A549 (cell line): ENCODE measurements around the gene SLCO1B1. TPM values are rescaled to one million over a fixed set of nuclear protein-coding genes. Genes with fewer than 3 reads are reported as not detected.
"Not testable (repeated sequence)": the region's sequence is repeated elsewhere in the genome, so short reads cannot be mapped to it uniquely, and the experiment has no call there.

Experiments
- ATAC-seq, 2 experiments: fragments of 200-7000 bp in 1 of 2; fragments of >200 bp in 1 of 2; cut with Nextera tagmentation in 1 of 2; cut with Tn5 transposase in 1 of 2; 3 replicates each; pipeline versions ENCODE4 v1.8.0 to v1.9.1; 2018 to 2020; ENCODE audit warnings: mild to moderate bottlenecking in 1 of 2, moderate library complexity in 1 of 2
- CTCF ChIA-PET: fragments of 300-600 bp; sonication (Branson Sonifier 250); formaldehyde crosslinking; extraction: SDS; loops from one replicate; lab custom pipeline; 2021; ENCODE audit warnings: antibody characterized with exemption, inconsistent platforms; lab: Yijun Ruan, JAX
- POLR2A ChIA-PET: fragments of 350-600 bp; formaldehyde crosslinking; extraction: SDS; loops from one replicate; lab custom pipeline; 2021; ENCODE audit warnings: antibody characterized with exemption, inconsistent platforms; lab: Yijun Ruan, JAX
- DNase-seq, 2 experiments: peaks; one replicate each; pipeline versions ENCODE4 v3.0.0 to v3.0.0-alpha.2; 2011 to 2016; ENCODE audit warnings: low read depth in 1 of 2, low spot score in 1 of 2
- FAIRE-seq: peaks from 2 replicates; lab custom pipeline; 2011; peaks lifted over from hg19 to GRCh38; lab: Jason Lieb, UNC
- H3K27ac ChIP-seq, 2 experiments: fragments of >200 bp; sonication (Bioruptor Twin); formaldehyde crosslinking; 3 replicates each; pipeline ENCODE4 v1.5.1; 2016 to 2017
- H3K4me1 ChIP-seq: fragments of >200 bp; sonication (Bioruptor Twin); formaldehyde crosslinking; 3 replicates; pipeline ENCODE4 v1.6.1; 2016
- H3K4me2 ChIP-seq: fragments of >200 bp; sonication (Bioruptor Twin); formaldehyde crosslinking; 3 replicates; pipeline ENCODE4 v1.6.1; 2016
- H3K4me3 ChIP-seq: fragments of >200 bp; sonication (Bioruptor Twin); formaldehyde crosslinking; 3 replicates; pipeline ENCODE4 v1.5.1; 2016
- H3K9me3 ChIP-seq: fragments of >200 bp; sonication (Bioruptor Twin); formaldehyde crosslinking; 3 replicates; pipeline ENCODE4 v1.6.1; 2016
- CEBPB ChIP-seq, 2 experiments: fragments of >200 bp in 1 of 2; sonication (Bioruptor Twin) in 1 of 2; formaldehyde crosslinking in 1 of 2; IDR thresholded peaks; 2 replicates each; pipeline ENCODE4 v1.6.1; 2012 to 2016
- EHF ChIP-seq: fragments of 250-450 bp; sonication (Bioruptor Pico); IDR thresholded peaks from 2 replicates; pipeline ENCODE4 v1.5.0; 2020; ENCODE audit warnings: mild to moderate bottlenecking
- EP300 ChIP-seq, 2 experiments: fragments of >200 bp; sonication (Bioruptor Twin); formaldehyde crosslinking; IDR thresholded peaks; 2 replicates in 1 of 2; 3 replicates in 1 of 2; pipeline ENCODE4 v1.6.1; 2016 to 2017
- FOSL2 ChIP-seq, 2 experiments: fragments of 450-650 bp in 1 of 2; fragments of >200 bp in 1 of 2; sonication (Bioruptor Twin) in 1 of 2; formaldehyde crosslinking; IDR thresholded peaks; 2 replicates each; pipeline versions ENCODE4 v1.5.0 to v1.6.1; 2016 to 2020; ENCODE audit warnings: mild to moderate bottlenecking in 1 of 2, moderate library complexity in 1 of 2
- KDM1A ChIP-seq: fragments of 200-600 bp; sonication (generic); IDR thresholded peaks from 2 replicates; pipeline ENCODE4 v1.6.1; 2016; ENCODE audit warnings: low read depth, mild to moderate bottlenecking
- MAFK ChIP-seq: fragments of 450-650 bp; IDR thresholded peaks from 2 replicates; pipeline ENCODE4 v1.6.1; 2014; ENCODE audit not compliant: partially characterized antibody
- PHF8 ChIP-seq: fragments of 200-600 bp; sonication (generic); IDR thresholded peaks from 2 replicates; pipeline ENCODE4 v1.6.1; 2016; ENCODE audit warnings: low read depth, mild to moderate bottlenecking, antibody characterized with exemption, moderate library complexity, borderline replicate concordance
- POLR2AphosphoS2 ChIP-seq: conservative IDR thresholded peaks from 2 replicates; pipeline ENCODE4 v1.6.1; 2012; ENCODE audit warnings: low read length, improper control_type of control experiment, inconsistent platforms
- RAD21 ChIP-seq, 2 experiments: fragments of >200 bp in 1 of 2; sonication (Bioruptor Twin) in 1 of 2; formaldehyde crosslinking in 1 of 2; IDR thresholded peaks in 1 of 2; conservative IDR thresholded peaks in 1 of 2; 2 replicates in 1 of 2; 3 replicates in 1 of 2; pipeline ENCODE4 v1.6.1; 2012 to 2018; ENCODE audit warnings: inconsistent platforms in 1 of 2
- SREBF2 ChIP-seq: fragments of 450-650 bp; IDR thresholded peaks from 2 replicates; pipeline ENCODE4 v1.6.1; 2014; ENCODE audit warnings: mild to moderate bottlenecking, moderate library complexity
- TFCP2L1 ChIP-seq: fragments of 250-450 bp; sonication (Bioruptor Pico); IDR thresholded peaks from 2 replicates; pipeline ENCODE4 v1.5.0; 2021; ENCODE audit warnings: mild to moderate bottlenecking
- ZNF302 ChIP-seq: fragments of 250-450 bp; sonication (Bioruptor Pico); IDR thresholded peaks from 2 replicates; pipeline ENCODE4 v1.9.0; 2021; ENCODE audit warnings: inconsistent platforms, mild to moderate bottlenecking, moderate library complexity
- ZSCAN20 ChIP-seq: fragments of 250-450 bp; sonication (Bioruptor Pico); IDR thresholded peaks from 2 replicates; pipeline ENCODE4 v1.8.0; 2022; ENCODE audit warnings: mild to moderate bottlenecking, moderate library complexity
- WGBS: methylation state at CpG from one replicate; pipeline ENCODE4 v1.1.6; 2017; ENCODE audit errors: missing lambda C conversion rate; 5-methylcytosine and 5-hydroxymethylcytosine counted together
- polyA plus RNA-seq, 4 experiments: library from polyadenylated mRNA; depleted of rRNA in 3 of 4; stranded (reverse); fragments of >200 nt; fragmentation: RNase III in 1 of 4; extraction: RNeasy Plus Mini Kit Qiagen cat#74134 plus additional on column Dnase treatment in 1 of 4; gene quantifications; 2 replicates in 3 of 4; 3 replicates in 1 of 4; pipeline ENCODE4 v1.2.3, GENCODE V29; 2011 to 2017
- TF ChIP-seq, protein P1 (sequence below): fragments of >200 bp; sonication (Bioruptor Twin); formaldehyde crosslinking; IDR thresholded peaks from 2 replicates; pipeline ENCODE4 v1.6.1; 2016
- TF ChIP-seq, protein P2 (sequence below): fragments of 200-600 bp; sonication (generic); IDR thresholded peaks from 2 replicates; pipeline ENCODE4 v1.6.1; 2016; ENCODE audit warnings: antibody characterized with exemption, mild to moderate bottlenecking, moderate library complexity
- TF ChIP-seq, protein P3 (sequence below): IDR thresholded peaks from 2 replicates; pipeline ENCODE4 v1.6.1; 2012
- TF ChIP-seq, protein P4 (sequence below): fragments of >200 bp; sonication (Bioruptor Twin); formaldehyde crosslinking; IDR thresholded peaks from 3 replicates; pipeline ENCODE4 v1.6.1; 2016
- TF ChIP-seq, protein P5 (sequence below): IDR thresholded peaks from 2 replicates; pipeline ENCODE4 v1.6.1; 2012; ENCODE audit warnings: low read depth, borderline replicate concordance

Gene SLCO1B1
- polyA plus RNA-seq, 2 of the 4 experiments (the other 2 are of a cell fraction): 2.0 to 2.4 TPM

DNA sequence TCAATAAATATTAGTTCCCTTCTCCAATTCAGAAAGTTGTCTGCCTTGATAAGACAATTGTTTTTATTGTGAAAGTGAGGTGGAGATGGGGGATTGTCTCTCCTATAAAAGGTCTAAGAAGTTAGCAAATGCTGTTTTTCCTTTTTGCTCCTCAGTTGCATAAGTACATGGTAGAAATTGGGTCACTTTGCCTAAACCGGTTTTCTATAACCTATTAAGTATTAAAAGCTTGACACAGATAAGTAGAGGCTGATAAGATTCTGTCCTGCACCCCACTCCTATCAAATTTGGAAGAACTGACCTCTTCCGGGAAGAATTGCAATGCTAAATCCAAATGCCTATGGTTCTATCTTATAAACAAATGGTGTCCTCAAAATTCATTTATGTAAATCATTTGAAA lies 7.0 kb downstream of the SLCO1B1 start:
- CTCF ChIA-PET: no interaction called here
- TF ChIP-seq, protein P1, sequence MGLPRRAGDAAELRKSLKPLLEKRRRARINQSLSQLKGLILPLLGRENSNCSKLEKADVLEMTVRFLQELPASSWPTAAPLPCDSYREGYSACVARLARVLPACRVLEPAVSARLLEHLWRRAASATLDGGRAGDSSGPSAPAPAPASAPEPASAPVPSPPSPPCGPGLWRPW: no peak
- no peak for TF ChIP-seq RAD21 (conservative IDR thresholded peaks at IDR 0.05 in 1 of 2, IDR thresholded peaks at IDR 0.05 in 1 of 2)
- TF ChIP-seq EHF (CRISPR knock-in tag): no peak
- TF ChIP-seq, protein P2, sequence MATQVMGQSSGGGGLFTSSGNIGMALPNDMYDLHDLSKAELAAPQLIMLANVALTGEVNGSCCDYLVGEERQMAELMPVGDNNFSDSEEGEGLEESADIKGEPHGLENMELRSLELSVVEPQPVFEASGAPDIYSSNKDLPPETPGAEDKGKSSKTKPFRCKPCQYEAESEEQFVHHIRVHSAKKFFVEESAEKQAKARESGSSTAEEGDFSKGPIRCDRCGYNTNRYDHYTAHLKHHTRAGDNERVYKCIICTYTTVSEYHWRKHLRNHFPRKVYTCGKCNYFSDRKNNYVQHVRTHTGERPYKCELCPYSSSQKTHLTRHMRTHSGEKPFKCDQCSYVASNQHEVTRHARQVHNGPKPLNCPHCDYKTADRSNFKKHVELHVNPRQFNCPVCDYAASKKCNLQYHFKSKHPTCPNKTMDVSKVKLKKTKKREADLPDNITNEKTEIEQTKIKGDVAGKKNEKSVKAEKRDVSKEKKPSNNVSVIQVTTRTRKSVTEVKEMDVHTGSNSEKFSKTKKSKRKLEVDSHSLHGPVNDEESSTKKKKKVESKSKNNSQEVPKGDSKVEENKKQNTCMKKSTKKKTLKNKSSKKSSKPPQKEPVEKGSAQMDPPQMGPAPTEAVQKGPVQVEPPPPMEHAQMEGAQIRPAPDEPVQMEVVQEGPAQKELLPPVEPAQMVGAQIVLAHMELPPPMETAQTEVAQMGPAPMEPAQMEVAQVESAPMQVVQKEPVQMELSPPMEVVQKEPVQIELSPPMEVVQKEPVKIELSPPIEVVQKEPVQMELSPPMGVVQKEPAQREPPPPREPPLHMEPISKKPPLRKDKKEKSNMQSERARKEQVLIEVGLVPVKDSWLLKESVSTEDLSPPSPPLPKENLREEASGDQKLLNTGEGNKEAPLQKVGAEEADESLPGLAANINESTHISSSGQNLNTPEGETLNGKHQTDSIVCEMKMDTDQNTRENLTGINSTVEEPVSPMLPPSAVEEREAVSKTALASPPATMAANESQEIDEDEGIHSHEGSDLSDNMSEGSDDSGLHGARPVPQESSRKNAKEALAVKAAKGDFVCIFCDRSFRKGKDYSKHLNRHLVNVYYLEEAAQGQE: no peak
- TF ChIP-seq CEBPB (IDR thresholded peaks at IDR 0.05): no peak
- no peak for TF ChIP-seq ZNF302
- ATAC-seq: no peak
- no peak for DNase-seq
- Histone ChIP-seq H3K9me3 (no peaks in the 10 kb centered on the region), H3K27ac (no peak overlapping the region; a peak in 1 of 6 replicates), H3K4me1 (peaks cover 10% of the 10 kb centered on the region; the same call in 2 of the 3 replicates), H3K4me3 (no peak overlapping the region), H3K4me2 (no peak overlapping the region)
- FAIRE-seq: no peak
- WGBS: 70% methylated on average over 2 of the region's 2 CpGs
- POLR2A ChIA-PET: no interaction called here

DNA sequence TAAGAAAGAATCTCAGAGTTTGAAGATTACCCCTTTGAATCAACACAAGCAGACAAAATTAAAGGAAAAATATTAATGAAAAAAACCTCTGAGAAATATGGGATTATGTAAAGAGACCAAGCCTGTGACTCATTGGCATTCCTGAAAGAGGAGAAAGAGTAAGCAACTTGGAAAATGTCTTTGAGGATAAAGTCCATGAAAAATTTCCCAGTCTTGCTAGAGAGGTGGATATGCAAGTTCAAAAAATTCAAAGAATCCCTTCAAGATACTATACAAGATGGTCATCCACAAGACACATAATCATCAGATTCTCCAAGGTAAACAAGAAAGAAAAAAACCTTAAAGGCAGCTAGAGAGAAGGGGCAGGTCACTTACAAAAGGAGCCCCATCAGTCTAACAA lies 13.3 kb downstream of the SLCO1B1 start:
- DNase-seq (peak in 1 of 2 experiments; percentile 71), FAIRE-seq (peak; percentile 43)
- H3K9me3 ChIP-seq: no peaks in the 10 kb centered on the region
- TF ChIP-seq FOSL2 (IDR thresholded peaks at IDR 0.05): 0 out of 2 replicates have a peak, but pooled peaks have one; percentile 8
- TF ChIP-seq FOSL2 (CRISPR knock-in tag; IDR thresholded peaks at IDR 0.05): peak; percentile 56
- TF ChIP-seq ZSCAN20: no peak
- TF ChIP-seq, protein P3, sequence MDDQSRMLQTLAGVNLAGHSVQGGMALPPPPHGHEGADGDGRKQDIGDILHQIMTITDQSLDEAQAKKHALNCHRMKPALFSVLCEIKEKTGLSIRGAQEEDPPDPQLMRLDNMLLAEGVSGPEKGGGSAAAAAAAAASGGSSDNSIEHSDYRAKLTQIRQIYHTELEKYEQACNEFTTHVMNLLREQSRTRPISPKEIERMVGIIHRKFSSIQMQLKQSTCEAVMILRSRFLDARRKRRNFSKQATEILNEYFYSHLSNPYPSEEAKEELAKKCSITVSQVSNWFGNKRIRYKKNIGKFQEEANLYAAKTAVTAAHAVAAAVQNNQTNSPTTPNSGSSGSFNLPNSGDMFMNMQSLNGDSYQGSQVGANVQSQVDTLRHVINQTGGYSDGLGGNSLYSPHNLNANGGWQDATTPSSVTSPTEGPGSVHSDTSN: no peak
- TF ChIP-seq POLR2AphosphoS2: no peak
- no peak for TF ChIP-seq MAFK
- peak in 1 of 2 experiments; percentile 14; a peak in 1 of 5 replicates for TF ChIP-seq RAD21 (conservative IDR thresholded peaks at IDR 0.05 in 1 of 2, IDR thresholded peaks at IDR 0.05 in 1 of 2)
- TF ChIP-seq TFCP2L1 (CRISPR knock-in tag): no peak
- peak in 1 of 2 experiments; percentile 14; a peak in 1 of 5 replicates for TF ChIP-seq EP300 (IDR thresholded peaks at IDR 0.05)
- TF ChIP-seq, all 56 proteins: peak for 3
- H3K4me2 ChIP-seq: peak overlapping the region; percentile 34
- peaks cover 28% of the 10 kb centered on the region for H3K4me1 ChIP-seq
- H3K27ac ChIP-seq: peak overlapping the region; percentile 46 to 73; a peak in 5 of 6 replicates
- POLR2A ChIA-PET: no interaction called here
- ATAC-seq: peak; percentile 68 to 78
- H3K4me3 ChIP-seq: no peak overlapping the region
- CTCF ChIA-PET: no interaction called here

DNA sequence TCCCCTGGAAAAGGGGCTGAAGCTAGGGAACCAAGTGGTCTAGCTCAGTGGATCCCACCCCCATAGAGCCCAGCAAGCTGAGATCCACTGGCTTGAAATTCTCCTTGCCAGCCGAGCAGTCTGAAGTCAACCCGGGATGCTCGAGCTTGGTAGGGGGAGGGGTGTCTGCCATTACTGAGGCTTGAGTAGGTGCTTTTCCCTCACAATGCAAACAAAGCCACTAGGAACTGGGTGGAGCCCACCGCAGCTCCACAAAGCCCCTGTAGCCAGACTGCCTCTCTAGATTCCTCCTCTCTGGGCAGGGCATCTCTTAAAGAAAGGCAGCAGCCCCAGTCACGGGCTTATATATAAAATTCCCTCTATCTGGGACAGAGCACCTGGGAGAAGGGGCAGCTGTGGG lies 18.9 kb downstream of the SLCO1B1 start:
- CTCF ChIA-PET, FAIRE-seq: not testable (repeated sequence)

DNA sequence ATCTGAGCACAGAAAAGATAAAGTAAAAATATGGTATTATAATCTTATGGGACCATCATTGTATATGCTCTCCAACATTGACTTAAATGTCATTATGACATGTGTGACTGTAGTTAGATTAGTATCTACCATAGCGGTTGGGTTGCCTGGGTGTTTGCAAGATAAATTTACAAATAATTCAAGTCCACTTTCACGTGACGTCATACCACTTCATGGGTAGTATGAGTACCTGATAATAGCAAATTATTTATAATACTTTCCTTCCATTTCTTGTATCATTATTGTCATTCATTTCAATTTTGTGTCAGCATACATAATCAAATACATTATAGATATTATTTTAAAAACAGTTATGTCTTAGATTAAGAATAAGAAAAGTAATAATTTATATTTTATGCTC lies 20.2 kb downstream of the SLCO1B1 start:
- DNase-seq (no peak), ATAC-seq (no peak), FAIRE-seq (no peak)
- no peaks in the 10 kb centered on the region for H3K4me1 ChIP-seq
- CTCF ChIA-PET: no interaction called here
- TF ChIP-seq, protein P4, sequence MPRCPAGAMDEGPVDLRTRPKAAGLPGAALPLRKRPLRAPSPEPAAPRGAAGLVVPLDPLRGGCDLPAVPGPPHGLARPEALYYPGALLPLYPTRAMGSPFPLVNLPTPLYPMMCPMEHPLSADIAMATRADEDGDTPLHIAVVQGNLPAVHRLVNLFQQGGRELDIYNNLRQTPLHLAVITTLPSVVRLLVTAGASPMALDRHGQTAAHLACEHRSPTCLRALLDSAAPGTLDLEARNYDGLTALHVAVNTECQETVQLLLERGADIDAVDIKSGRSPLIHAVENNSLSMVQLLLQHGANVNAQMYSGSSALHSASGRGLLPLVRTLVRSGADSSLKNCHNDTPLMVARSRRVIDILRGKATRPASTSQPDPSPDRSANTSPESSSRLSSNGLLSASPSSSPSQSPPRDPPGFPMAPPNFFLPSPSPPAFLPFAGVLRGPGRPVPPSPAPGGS: no peak
- TF ChIP-seq, protein P1: no peak
- TF ChIP-seq EHF (CRISPR knock-in tag) (no peak), PHF8 (no peak), ZSCAN20 (no peak), SREBF2 (no peak), KDM1A (no peak), MAFK (no peak)
- TF ChIP-seq, protein P5, sequence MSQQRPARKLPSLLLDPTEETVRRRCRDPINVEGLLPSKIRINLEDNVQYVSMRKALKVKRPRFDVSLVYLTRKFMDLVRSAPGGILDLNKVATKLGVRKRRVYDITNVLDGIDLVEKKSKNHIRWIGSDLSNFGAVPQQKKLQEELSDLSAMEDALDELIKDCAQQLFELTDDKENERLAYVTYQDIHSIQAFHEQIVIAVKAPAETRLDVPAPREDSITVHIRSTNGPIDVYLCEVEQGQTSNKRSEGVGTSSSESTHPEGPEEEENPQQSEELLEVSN: no peak
- H3K27ac ChIP-seq: no peak overlapping the region
- WGBS: 89% methylated on average over 3 of the region's 3 CpGs
- POLR2A ChIA-PET: no interaction called here
- H3K4me2 ChIP-seq: no peak overlapping the region
- H3K9me3 ChIP-seq: no peaks in the 10 kb centered on the region
- no peak overlapping the region for H3K4me3 ChIP-seq

More for the DNA sequence above, 18.9 kb downstream of the SLCO1B1 start:
- H3K4me2 ChIP-seq, POLR2A ChIA-PET, H3K4me1 ChIP-seq, H3K9me3 ChIP-seq, H3K27ac ChIP-seq, DNase-seq, H3K4me3 ChIP-seq, ATAC-seq: not testable (repeated sequence)
- 42% methylated on average over 5 of the region's 5 CpGs for WGBS
